ENCODE data around the gene DMD.

The DMD gene

GRCh38 chrX:33211356-33212260, at the start of gene DMD:
Gene DMD, minus strand, starts transcription at chrX:33211549. Its CDS starts 237 bp downstream, at chrX:33211312.
- TF ChIP-seq, protein P1, sequence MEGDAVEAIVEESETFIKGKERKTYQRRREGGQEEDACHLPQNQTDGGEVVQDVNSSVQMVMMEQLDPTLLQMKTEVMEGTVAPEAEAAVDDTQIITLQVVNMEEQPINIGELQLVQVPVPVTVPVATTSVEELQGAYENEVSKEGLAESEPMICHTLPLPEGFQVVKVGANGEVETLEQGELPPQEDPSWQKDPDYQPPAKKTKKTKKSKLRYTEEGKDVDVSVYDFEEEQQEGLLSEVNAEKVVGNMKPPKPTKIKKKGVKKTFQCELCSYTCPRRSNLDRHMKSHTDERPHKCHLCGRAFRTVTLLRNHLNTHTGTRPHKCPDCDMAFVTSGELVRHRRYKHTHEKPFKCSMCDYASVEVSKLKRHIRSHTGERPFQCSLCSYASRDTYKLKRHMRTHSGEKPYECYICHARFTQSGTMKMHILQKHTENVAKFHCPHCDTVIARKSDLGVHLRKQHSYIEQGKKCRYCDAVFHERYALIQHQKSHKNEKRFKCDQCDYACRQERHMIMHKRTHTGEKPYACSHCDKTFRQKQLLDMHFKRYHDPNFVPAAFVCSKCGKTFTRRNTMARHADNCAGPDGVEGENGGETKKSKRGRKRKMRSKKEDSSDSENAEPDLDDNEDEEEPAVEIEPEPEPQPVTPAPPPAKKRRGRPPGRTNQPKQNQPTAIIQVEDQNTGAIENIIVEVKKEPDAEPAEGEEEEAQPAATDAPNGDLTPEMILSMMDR (conservative IDR thresholded peaks at IDR 0.05; ENCODE audit: control insufficient read depth, insufficient read depth, low read depth, low read length), result peak; percentile 2
- peak within 1 kb of the TSS; percentile 15 for H3K4me3 ChIP-seq (ENCODE audit: control insufficient read depth, low read depth, low read length)
- DNase-seq (ENCODE audit: low read depth), result peak; percentile 61

- no peak for DNase-seq (ENCODE audit: low read depth)
- TF ChIP-seq, protein P1 (conservative IDR thresholded peaks at IDR 0.05; ENCODE audit: control insufficient read depth, insufficient read depth, low read depth, low read length), result no peak
- no peak overlapping the region for H3K4me3 ChIP-seq (ENCODE audit: control insufficient read depth, low read depth, low read length)
Measured at GRCh38 chrX:33252306-33252825, 41.0 kb upstream of the DMD start.

DNA sequence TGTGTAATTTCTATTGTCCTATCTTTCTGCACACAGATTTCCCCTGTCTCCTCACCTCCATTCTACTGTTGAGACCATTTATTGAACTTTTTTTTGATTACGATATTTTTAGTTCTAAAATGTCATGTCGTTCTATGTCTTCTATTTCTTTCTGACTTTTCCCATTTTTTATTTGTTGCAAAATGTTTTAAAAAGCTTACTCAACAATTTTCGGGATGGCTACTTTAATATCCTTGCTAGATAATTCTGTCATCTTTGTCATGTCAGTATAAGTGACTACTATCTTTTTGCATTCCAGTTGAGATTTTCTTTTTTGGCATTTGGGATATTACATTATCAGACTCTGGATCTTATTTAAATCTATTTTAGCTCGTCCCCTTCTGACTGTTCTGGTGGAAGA, 7.5 kb upstream of the DMD start:
- no peak overlapping the region for H3K4me3 ChIP-seq (ENCODE audit: control insufficient read depth, low read depth, low read length)
- no peak for DNase-seq (ENCODE audit: low read depth)
- TF ChIP-seq, protein P1 (conservative IDR thresholded peaks at IDR 0.05; ENCODE audit: control insufficient read depth, insufficient read depth, low read depth, low read length), result no peak

DNA sequence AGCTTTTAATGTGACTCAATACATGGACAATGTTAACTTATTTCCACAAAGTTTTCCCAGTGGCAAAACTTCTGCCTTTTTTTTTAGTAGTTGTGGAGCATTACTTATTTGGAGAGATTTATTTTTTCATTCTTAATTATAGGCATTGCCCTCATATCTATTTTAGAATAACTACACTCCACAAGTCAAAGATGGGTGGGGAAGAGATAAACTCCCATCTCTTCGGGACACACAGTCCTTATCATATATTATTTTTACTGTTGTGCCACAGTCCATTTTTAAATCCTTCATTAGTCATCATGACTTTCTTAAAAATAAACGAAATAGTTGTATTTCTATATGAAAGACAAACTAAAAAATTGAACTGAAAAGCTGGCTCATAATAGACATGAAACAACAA, 1.2 kb downstream of the DMD start:
- H3K4me3 ChIP-seq (ENCODE audit: control insufficient read depth, low read depth, low read length), result no peak overlapping the region
- DNase-seq (ENCODE audit: low read depth), result no peak
- TF ChIP-seq, protein P1 (conservative IDR thresholded peaks at IDR 0.05; ENCODE audit: control insufficient read depth, insufficient read depth, low read depth, low read length), result no peak

- DNase-seq (ENCODE audit: low read depth), result no peak
- TF ChIP-seq, protein P1 (conservative IDR thresholded peaks at IDR 0.05; ENCODE audit: control insufficient read depth, insufficient read depth, low read depth, low read length), result no peak
- no peak overlapping the region for H3K4me3 ChIP-seq (ENCODE audit: control insufficient read depth, low read depth, low read length)
Measured at GRCh38 chrX:33207056-33207455, 4.3 kb downstream of the DMD start.

GRCh38 chrX:33205321-33205720, 6.0 kb downstream of the DMD start:
- no peak overlapping the region for H3K4me3 ChIP-seq (ENCODE audit: control insufficient read depth, low read depth, low read length)
- DNase-seq (ENCODE audit: low read depth), result no peak
- TF ChIP-seq, protein P1 (conservative IDR thresholded peaks at IDR 0.05; ENCODE audit: control insufficient read depth, insufficient read depth, low read depth, low read length), result no peak

Measured in fibroblast of mammary gland (primary cell).